Activated T-cell treated with anti-CD3 and anti-CD28 coated beads for 4 hours (primary cell): ENCODE results near the gene ELL2.

Source experiments
- DNase-seq: peaks from one replicate; pipeline ENCODE4 v3.0.0-alpha.2; 2020

Gene ELL2

GRCh38 chr5:95983080-95983479, 21.4 kb upstream of the ELL2 start:
- DNase-seq: no peak

- DNase-seq: no peak
Measured at GRCh38 chr5:95976606-95977005, 15.0 kb upstream of the ELL2 start.

GRCh38 chr5:95975703-95976102, 14.1 kb upstream of the ELL2 start:
- no peak for DNase-seq

GRCh38 chr5:95973793-95974325, 12.2 kb upstream of the ELL2 start:
- DNase-seq: no peak

- no peak for DNase-seq
Measured at GRCh38 chr5:95972196-95972595, 10.5 kb upstream of the ELL2 start.

GRCh38 chr5:95970359-95970704, 8.7 kb upstream of the ELL2 start:
- DNase-seq: no peak

GRCh38 chr5:95969651-95970358, 8.2 kb upstream of the ELL2 start:
- no peak for DNase-seq

GRCh38 chr5:95969055-95969454, 7.4 kb upstream of the ELL2 start:
- DNase-seq: no peak

GRCh38 chr5:95967236-95967635, 5.6 kb upstream of the ELL2 start:
- no peak for DNase-seq

- no peak for DNase-seq
Measured at GRCh38 chr5:95966005-95966404, 4.4 kb upstream of the ELL2 start.

GRCh38 chr5:95963650-95964410, 2.2 kb upstream of the ELL2 start:
- DNase-seq: peak; percentile 13

GRCh38 chr5:95962785-95963184, 1.1 kb upstream of the ELL2 start:
- no peak for DNase-seq

GRCh38 chr5:95962475-95962773, 773 bp upstream of the ELL2 start:
- no peak for DNase-seq

- peak; percentile 47 for DNase-seq
Measured at GRCh38 chr5:95960667-95961616, 709 bp downstream of the ELL2 start.

GRCh38 chr5:95959888-95960666, 1.6 kb downstream of the ELL2 start:
- DNase-seq: no peak

GRCh38 chr5:95959051-95959887, 2.4 kb downstream of the ELL2 start:
- DNase-seq: no peak

GRCh38 chr5:95958310-95959014, 3.2 kb downstream of the ELL2 start:
- DNase-seq: no peak

- DNase-seq: no peak
Measured at GRCh38 chr5:95957561-95958203, 4.0 kb downstream of the ELL2 start.

GRCh38 chr5:95956900-95957293, 4.8 kb downstream of the ELL2 start:
- no peak for DNase-seq
